ENCODE data around the gene RRP15. TPM values are rescaled to one million over a fixed set of nuclear protein-coding genes. Genes with fewer than 3 reads are reported as not detected.
A peak's percentile ranks its signal among the peaks of the same experiment; 100 is the strongest.

Gene RRP15
- total RNA-seq, 1 experiment from 2014 or later: 36.0 TPM

DNA sequence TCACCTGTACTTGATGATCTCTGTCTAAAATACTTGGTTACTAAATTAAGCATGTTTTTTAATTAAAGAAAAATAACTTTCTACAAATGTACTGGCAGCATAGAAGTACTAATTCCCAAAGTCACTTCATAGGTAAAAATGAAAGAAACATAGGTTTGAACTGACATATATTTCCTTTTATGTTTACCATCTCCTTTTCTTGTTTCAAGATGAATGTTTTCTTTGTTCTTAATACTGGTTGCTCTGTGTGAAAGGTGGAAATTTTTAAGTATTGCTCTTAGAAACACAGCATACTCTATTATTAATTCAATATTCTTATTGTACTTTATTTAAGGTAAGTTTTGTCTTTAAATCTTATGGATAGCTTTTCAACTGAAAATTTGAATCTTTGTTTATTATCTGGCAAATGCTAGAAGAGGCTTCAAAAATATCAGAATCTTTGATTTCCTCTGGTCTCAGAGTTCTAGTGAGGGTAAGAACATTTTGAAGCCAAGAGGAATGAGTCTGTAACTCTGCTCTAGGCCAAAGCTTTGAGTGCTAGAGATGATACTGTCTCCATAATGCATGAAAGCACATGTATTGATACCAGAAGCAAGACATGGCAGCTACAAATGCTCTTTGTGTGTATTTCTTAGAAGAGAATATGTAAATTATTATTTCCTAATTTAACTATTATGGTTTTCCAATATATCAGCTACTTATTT is 18.2 kb downstream of the RRP15 start (continued):
- TF ChIP-seq, protein P1, sequence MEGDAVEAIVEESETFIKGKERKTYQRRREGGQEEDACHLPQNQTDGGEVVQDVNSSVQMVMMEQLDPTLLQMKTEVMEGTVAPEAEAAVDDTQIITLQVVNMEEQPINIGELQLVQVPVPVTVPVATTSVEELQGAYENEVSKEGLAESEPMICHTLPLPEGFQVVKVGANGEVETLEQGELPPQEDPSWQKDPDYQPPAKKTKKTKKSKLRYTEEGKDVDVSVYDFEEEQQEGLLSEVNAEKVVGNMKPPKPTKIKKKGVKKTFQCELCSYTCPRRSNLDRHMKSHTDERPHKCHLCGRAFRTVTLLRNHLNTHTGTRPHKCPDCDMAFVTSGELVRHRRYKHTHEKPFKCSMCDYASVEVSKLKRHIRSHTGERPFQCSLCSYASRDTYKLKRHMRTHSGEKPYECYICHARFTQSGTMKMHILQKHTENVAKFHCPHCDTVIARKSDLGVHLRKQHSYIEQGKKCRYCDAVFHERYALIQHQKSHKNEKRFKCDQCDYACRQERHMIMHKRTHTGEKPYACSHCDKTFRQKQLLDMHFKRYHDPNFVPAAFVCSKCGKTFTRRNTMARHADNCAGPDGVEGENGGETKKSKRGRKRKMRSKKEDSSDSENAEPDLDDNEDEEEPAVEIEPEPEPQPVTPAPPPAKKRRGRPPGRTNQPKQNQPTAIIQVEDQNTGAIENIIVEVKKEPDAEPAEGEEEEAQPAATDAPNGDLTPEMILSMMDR (IDR thresholded peaks at IDR 0.05): no peak
- TF ChIP-seq, protein P2, sequence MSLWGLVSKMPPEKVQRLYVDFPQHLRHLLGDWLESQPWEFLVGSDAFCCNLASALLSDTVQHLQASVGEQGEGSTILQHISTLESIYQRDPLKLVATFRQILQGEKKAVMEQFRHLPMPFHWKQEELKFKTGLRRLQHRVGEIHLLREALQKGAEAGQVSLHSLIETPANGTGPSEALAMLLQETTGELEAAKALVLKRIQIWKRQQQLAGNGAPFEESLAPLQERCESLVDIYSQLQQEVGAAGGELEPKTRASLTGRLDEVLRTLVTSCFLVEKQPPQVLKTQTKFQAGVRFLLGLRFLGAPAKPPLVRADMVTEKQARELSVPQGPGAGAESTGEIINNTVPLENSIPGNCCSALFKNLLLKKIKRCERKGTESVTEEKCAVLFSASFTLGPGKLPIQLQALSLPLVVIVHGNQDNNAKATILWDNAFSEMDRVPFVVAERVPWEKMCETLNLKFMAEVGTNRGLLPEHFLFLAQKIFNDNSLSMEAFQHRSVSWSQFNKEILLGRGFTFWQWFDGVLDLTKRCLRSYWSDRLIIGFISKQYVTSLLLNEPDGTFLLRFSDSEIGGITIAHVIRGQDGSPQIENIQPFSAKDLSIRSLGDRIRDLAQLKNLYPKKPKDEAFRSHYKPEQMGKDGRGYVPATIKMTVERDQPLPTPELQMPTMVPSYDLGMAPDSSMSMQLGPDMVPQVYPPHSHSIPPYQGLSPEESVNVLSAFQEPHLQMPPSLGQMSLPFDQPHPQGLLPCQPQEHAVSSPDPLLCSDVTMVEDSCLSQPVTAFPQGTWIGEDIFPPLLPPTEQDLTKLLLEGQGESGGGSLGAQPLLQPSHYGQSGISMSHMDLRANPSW (CRISPR knock-in tag; conservative IDR thresholded peaks at IDR 0.05; ENCODE audit: low read depth): no peak

DNA sequence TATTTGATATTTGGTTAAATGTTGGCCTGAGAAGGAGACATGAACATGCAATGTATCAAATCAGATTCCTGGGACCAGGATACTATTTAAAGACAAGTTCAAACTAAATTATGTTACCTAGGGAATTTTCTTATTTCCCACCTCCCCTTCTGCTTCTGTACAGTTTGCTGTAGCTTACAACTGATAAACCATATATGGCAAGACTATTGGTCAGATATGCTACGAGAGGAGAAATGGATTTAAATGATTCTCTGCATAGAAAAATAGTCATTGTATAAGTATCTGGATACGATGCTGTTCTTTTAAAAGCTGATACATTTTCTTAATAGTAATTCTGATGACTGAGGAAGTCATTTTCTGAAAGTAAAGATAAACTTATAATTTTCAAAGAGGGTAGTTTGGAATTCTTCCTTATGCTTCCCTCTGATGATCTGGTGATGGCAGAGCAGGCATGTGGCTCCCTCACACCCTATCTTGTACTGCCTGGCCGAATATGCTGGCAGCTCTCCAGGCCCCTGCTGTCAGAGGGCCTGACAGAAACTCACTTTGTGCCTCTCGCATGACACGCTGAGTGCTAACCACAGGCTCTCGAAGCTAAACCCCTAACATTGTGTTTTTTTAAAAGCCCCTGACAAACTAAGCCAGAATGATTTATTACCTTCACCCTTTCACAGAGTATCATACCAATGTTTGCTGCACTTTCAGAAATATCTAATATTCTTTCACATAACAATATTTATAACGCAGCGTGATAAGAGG is 19.4 kb downstream of the RRP15 start:
- Mint-ChIP-seq H3K36me3 (peaks cover 23% of the 10 kb centered on the region), H3K4me3 (no peak overlapping the region), H3K27ac (peak overlapping the region; percentile 48), H3K4me1 (peaks cover 63% of the 10 kb centered on the region), H3K9me3 (no peaks in the 10 kb centered on the region), H3K27me3 (ENCODE audit: low read depth) (no peaks in the 10 kb centered on the region)
- DNase-seq (ENCODE audit: low spot score) (no peak), ATAC-seq (peak; percentile 71)
- CTCF ChIA-PET: interaction anchor here (1.2 kb wide), 1 partner anchor 1082 kb away, joined by 3 read pairs; no protein-coding TSS in a partner anchor
- TF ChIP-seq, protein P3, sequence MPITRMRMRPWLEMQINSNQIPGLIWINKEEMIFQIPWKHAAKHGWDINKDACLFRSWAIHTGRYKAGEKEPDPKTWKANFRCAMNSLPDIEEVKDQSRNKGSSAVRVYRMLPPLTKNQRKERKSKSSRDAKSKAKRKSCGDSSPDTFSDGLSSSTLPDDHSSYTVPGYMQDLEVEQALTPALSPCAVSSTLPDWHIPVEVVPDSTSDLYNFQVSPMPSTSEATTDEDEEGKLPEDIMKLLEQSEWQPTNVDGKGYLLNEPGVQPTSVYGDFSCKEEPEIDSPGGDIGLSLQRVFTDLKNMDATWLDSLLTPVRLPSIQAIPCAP (CRISPR knock-in tag; IDR thresholded peaks at IDR 0.05): no peak
- TF ChIP-seq NFE2L1 (CRISPR knock-in tag; IDR thresholded peaks at IDR 0.05) (no peak), NFYB (CRISPR knock-in tag; conservative IDR thresholded peaks at IDR 0.05; ENCODE audit: low read depth) (no peak), HMGA2 (CRISPR knock-in tag; IDR thresholded peaks at IDR 0.05) (no peak)
- TF ChIP-seq, protein P4, sequence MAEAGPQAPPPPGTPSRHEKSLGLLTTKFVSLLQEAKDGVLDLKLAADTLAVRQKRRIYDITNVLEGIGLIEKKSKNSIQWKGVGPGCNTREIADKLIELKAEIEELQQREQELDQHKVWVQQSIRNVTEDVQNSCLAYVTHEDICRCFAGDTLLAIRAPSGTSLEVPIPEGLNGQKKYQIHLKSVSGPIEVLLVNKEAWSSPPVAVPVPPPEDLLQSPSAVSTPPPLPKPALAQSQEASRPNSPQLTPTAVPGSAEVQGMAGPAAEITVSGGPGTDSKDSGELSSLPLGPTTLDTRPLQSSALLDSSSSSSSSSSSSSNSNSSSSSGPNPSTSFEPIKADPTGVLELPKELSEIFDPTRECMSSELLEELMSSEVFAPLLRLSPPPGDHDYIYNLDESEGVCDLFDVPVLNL (CRISPR knock-in tag; IDR thresholded peaks at IDR 0.05; ENCODE audit: borderline replicate concordance, low read depth): no peak
- POLR2A ChIA-PET: no interaction called here

DNA sequence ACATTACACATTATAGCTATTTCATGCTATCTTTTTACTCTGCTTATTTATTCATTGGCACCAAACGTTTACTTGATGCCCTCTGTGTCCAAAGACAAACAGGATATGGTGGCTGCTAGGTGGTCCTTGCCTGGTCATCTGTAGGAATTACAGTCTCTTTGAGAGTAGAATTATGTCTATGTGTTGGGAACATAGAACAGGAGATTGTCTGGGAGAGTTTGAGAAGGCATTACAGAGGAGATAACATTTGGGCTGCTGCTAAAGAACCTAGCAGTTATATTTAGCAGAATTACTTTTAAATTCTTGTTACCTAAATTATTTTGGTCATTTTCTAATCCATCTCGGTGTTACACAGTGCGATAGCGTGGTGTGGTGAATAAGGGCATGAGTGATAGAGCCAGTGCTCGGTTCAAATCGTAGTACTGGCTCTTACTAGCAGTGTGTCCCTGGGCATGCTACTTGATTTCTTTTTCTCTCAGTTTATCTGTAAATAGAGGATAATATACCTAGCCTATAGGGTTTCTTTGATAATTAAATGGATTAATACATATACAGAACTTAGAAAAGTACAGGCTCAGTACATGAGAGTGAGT is 20.5 kb downstream of the RRP15 start:
- ChIA-PET CTCF (interaction anchor here (1.2 kb wide), 1 partner anchor 1081 kb away, joined by 3 read pairs; no protein-coding TSS in a partner anchor), POLR2A (no interaction called here)
- Mint-ChIP-seq H3K4me3 (no peak overlapping the region), H3K27me3 (ENCODE audit: low read depth) (no peaks in the 10 kb centered on the region), H3K9me3 (no peaks in the 10 kb centered on the region), H3K36me3 (peaks cover 30% of the 10 kb centered on the region), H3K4me1 (peaks cover 53% of the 10 kb centered on the region), H3K27ac (peak overlapping the region; percentile 65)
- ATAC-seq (no peak), DNase-seq (ENCODE audit: low spot score) (no peak)
- TF ChIP-seq, protein P3 (CRISPR knock-in tag; IDR thresholded peaks at IDR 0.05): no peak
- TF ChIP-seq ZNF671 (CRISPR knock-in tag; IDR thresholded peaks at IDR 0.05) (no peak), RORB (CRISPR knock-in tag; IDR thresholded peaks at IDR 0.05) (no peak), JAZF1 (CRISPR knock-in tag; IDR thresholded peaks at IDR 0.05) (no peak), NR2C2 (CRISPR knock-in tag; IDR thresholded peaks at IDR 0.05) (no peak), SMAD3 (CRISPR knock-in tag; IDR thresholded peaks at IDR 0.05; ENCODE audit: borderline replicate concordance) (no peak), NFE2L1 (CRISPR knock-in tag; IDR thresholded peaks at IDR 0.05) (no peak)
- TF ChIP-seq, protein P5, sequence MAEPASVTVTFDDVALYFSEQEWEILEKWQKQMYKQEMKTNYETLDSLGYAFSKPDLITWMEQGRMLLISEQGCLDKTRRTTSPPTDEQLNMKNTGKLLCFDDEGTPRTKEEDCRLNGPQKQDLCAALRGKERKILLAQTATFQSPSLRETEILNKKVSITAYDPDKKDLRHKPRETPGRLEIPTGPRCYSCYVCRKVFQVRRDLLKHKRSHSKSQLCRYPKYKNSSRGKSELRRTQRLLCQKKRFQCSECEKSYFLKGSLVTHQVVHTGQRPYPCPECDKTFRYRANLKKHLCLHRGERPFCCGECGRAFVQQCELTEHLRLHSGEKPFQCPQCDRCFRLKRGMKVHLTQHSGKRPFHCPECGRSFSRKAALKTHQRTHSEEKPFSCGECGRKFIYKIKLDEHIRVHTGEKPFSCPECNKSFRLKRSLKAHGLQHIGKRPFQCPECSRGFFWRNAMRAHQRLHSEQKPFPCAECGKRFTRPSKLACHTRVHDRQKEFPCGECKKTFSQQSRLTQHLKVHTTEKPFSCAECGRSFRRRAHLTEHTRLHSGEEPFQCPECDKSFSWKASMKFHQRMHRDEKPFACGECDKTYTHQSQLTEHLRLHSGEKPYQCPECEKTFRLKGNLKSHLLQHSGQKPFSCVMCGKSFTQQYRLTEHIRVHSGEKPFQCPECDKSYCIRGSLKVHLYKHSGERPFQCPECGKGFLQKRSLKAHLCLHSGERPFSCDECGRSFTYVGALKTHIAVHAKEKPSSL (CRISPR knock-in tag; conservative IDR thresholded peaks at IDR 0.05): no peak
- TF ChIP-seq, protein P6, sequence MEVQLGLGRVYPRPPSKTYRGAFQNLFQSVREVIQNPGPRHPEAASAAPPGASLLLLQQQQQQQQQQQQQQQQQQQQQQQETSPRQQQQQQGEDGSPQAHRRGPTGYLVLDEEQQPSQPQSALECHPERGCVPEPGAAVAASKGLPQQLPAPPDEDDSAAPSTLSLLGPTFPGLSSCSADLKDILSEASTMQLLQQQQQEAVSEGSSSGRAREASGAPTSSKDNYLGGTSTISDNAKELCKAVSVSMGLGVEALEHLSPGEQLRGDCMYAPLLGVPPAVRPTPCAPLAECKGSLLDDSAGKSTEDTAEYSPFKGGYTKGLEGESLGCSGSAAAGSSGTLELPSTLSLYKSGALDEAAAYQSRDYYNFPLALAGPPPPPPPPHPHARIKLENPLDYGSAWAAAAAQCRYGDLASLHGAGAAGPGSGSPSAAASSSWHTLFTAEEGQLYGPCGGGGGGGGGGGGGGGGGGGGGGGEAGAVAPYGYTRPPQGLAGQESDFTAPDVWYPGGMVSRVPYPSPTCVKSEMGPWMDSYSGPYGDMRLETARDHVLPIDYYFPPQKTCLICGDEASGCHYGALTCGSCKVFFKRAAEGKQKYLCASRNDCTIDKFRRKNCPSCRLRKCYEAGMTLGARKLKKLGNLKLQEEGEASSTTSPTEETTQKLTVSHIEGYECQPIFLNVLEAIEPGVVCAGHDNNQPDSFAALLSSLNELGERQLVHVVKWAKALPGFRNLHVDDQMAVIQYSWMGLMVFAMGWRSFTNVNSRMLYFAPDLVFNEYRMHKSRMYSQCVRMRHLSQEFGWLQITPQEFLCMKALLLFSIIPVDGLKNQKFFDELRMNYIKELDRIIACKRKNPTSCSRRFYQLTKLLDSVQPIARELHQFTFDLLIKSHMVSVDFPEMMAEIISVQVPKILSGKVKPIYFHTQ (CRISPR knock-in tag; IDR thresholded peaks at IDR 0.05): no peak
- TF ChIP-seq, protein P1 (IDR thresholded peaks at IDR 0.05): no peak

All from WTC11 (cell line).